SK-N-SH (cell line): ENCODE results near the gene SNHG17. TPM values are rescaled to one million over a fixed set of nuclear protein-coding genes. Genes with fewer than 3 reads are reported as not detected.

ENCODE experiments used
- CTCF ChIA-PET: fragments of 300-600, 350-600 bp; formaldehyde crosslinking; extraction: SDS; loops from one replicate; lab custom pipeline; 2021; lab: Yijun Ruan, JAX
- POLR2A ChIA-PET: fragments of 350-600 bp; sonication (Branson Sonifier 250); formaldehyde crosslinking; extraction: SDS; loops from one replicate; lab custom pipeline; 2020; ENCODE audit warnings: antibody characterized with exemption, inconsistent platforms; lab: Yijun Ruan, JAX
- DNase-seq: peaks from one replicate; pipeline ENCODE4 v3.0.0; 2012
- H2AFZ ChIP-seq: fragments of 200-600 bp; sonication (generic); 2 replicates; pipeline ENCODE4 v1.8.1; 2016; ENCODE audit warnings: antibody characterized with exemption, mild to moderate bottlenecking, low read depth
- H3F3A ChIP-seq: fragments of 200-600 bp; sonication (generic); replicated peaks from 2 replicates; pipeline ENCODE3; 2016; ENCODE audit warnings: antibody characterized with exemption, mild to moderate bottlenecking; ENCODE audit not compliant: insufficient read depth
- H3K27ac ChIP-seq, 2 experiments: fragments of 200-500 bp in 1 of 2; fragments of 200-600 bp in 1 of 2; sonication (Bioruptor generic) in 1 of 2; sonication (generic), shearing (Covaris generic) in 1 of 2; 2 replicates each; pipeline versions ENCODE4 v1.5.1 to v1.6.1; 2014 to 2016; ENCODE audit warnings: low read depth in 2 of 2, inconsistent platforms in 1 of 2, low read length in 1 of 2, mild to moderate bottlenecking in 1 of 2, mixed read lengths in 1 of 2
- H3K27me3 ChIP-seq: fragments of 200-600 bp; sonication (generic), shearing (Covaris generic); 2 replicates; pipeline ENCODE4 v1.6.1; 2016; ENCODE audit warnings: mixed run types; ENCODE audit not compliant: insufficient read depth
- H3K36me3 ChIP-seq, 2 experiments: fragments of 200-500 bp in 1 of 2; fragments of 200-600 bp in 1 of 2; sonication (Bioruptor generic) in 1 of 2; sonication (generic) in 1 of 2; replicated peaks in 1 of 2; 2 replicates each; pipeline versions ENCODE3 to v1.5.1; 2014 to 2016; ENCODE audit warnings: low read length in 1 of 2, mild to moderate bottlenecking in 1 of 2; ENCODE audit not compliant: insufficient read depth in 2 of 2, control insufficient read depth in 1 of 2
- H3K4me1 ChIP-seq, 2 experiments: fragments of 200-500 bp in 1 of 2; fragments of 200-600 bp in 1 of 2; sonication (Bioruptor generic) in 1 of 2; sonication (generic), shearing (Covaris generic) in 1 of 2; 2 replicates each; pipeline versions ENCODE4 v1.5.1 to v1.6.1; 2014 to 2016; ENCODE audit warnings: low read depth in 1 of 2, low read length in 1 of 2, mixed run types in 1 of 2; ENCODE audit not compliant: insufficient read depth in 2 of 2, control insufficient read depth in 1 of 2
- H3K4me2 ChIP-seq: fragments of 200-600 bp; sonication (generic), shearing (Covaris generic); 2 replicates; pipeline ENCODE4 v1.6.1; 2017; ENCODE audit warnings: mixed run types
- H3K4me3 ChIP-seq, 2 experiments: fragments of 200-500 bp in 1 of 2; fragments of 200-600 bp in 1 of 2; sonication (Bioruptor generic) in 1 of 2; sonication (generic), shearing (Covaris generic) in 1 of 2; 2 replicates each; pipeline versions ENCODE4 v1.5.1 to v1.8.1; 2014 to 2016; ENCODE audit warnings: low read depth in 2 of 2, inconsistent platforms in 1 of 2, low read length in 1 of 2, mild to moderate bottlenecking in 1 of 2, mixed read lengths in 1 of 2, moderate library complexity in 1 of 2
- H3K79me2 ChIP-seq: fragments of 200-600 bp; sonication (generic); 2 replicates; pipeline ENCODE4 v1.8.1; 2017; ENCODE audit warnings: mild to moderate bottlenecking; ENCODE audit not compliant: insufficient read depth
- H3K9ac ChIP-seq: fragments of 200-600 bp; sonication (generic); 2 replicates; pipeline ENCODE4 v1.6.1; 2017; ENCODE audit warnings: mixed run types
- H3K9me2 ChIP-seq: fragments of 200-600 bp; sonication (generic); 2 replicates; pipeline ENCODE4 v1.6.1; 2017; ENCODE audit warnings: mixed run types
- H3K9me3 ChIP-seq: fragments of 200-600 bp; sonication (generic); 2 replicates; pipeline ENCODE4 v1.6.1; 2017; ENCODE audit warnings: mixed run types, mild to moderate bottlenecking, moderate library complexity
- H4K20me1 ChIP-seq: fragments of 200-600 bp; sonication (generic); 2 replicates; pipeline ENCODE4 v1.6.1; 2017; ENCODE audit warnings: mild to moderate bottlenecking, mixed run types; ENCODE audit not compliant: insufficient read depth
- CHD2 ChIP-seq: fragments of 150-350 bp; IDR thresholded peaks from 2 replicates; pipeline ENCODE4 v1.6.1; 2018; ENCODE audit warnings: low read length; ENCODE audit not compliant: partially characterized antibody
- EP300 ChIP-seq, 2 experiments: IDR thresholded peaks; 2 replicates each; pipeline versions ENCODE4 v1.4.0 to v1.6.1; 2012; ENCODE audit warnings: borderline replicate concordance in 1 of 2, low read depth in 1 of 2, low read length in 1 of 2
- EZH2phosphoT487 ChIP-seq: fragments of 200-600 bp; sonication (generic); IDR thresholded peaks from 2 replicates; pipeline ENCODE4 v1.6.1; 2017; ENCODE audit warnings: low read depth, mixed run types, mild to moderate bottlenecking, antibody characterized with exemption, moderate library complexity, borderline replicate concordance
- FOSL2 ChIP-seq: IDR thresholded peaks from 2 replicates; pipeline ENCODE4 v1.4.0; 2012; ENCODE audit warnings: low read depth, mild to moderate bottlenecking, moderate library complexity, borderline replicate concordance
- FOXJ3 ChIP-seq: sonication (generic); formaldehyde crosslinking; IDR thresholded peaks from 2 replicates; pipeline ENCODE4 v1.5.1; 2020; ENCODE audit warnings: mild to moderate bottlenecking, missing genetic modification reagents
- GABPA ChIP-seq: IDR thresholded peaks from 2 replicates; pipeline ENCODE4 v1.4.0; 2012; ENCODE audit warnings: low read depth, mild to moderate bottlenecking
- GATA2 ChIP-seq: sonication (generic); formaldehyde crosslinking; IDR thresholded peaks from 2 replicates; pipeline ENCODE4 v1.5.0; 2020; ENCODE audit warnings: mild to moderate bottlenecking, missing genetic modification reagents
- JUND ChIP-seq: IDR thresholded peaks from 2 replicates; pipeline ENCODE4 v1.4.0; 2012
- MAX ChIP-seq: IDR thresholded peaks from 2 replicates; pipeline ENCODE4 v1.4.0; 2012; ENCODE audit warnings: low read depth
- MXI1 ChIP-seq: IDR thresholded peaks from 2 replicates; pipeline ENCODE4 v1.6.1; 2012; ENCODE audit warnings: mild to moderate bottlenecking, low read depth, low read length, improper control_type of control experiment
- POLR2AphosphoS5 ChIP-seq: IDR thresholded peaks from 2 replicates; pipeline ENCODE4 v1.6.1; 2012; ENCODE audit warnings: low read depth, low read length
- RCOR1 ChIP-seq: fragments of 150-350 bp; IDR thresholded peaks from 2 replicates; pipeline ENCODE4 v1.6.1; 2017; ENCODE audit warnings: antibody characterized with exemption, low read length
- REST ChIP-seq: IDR thresholded peaks from 2 replicates; pipeline ENCODE4 v1.6.1; 2012; ENCODE audit warnings: mild to moderate bottlenecking, low read depth, low read length, moderate library complexity
- RXRA ChIP-seq: IDR thresholded peaks from 2 replicates; pipeline ENCODE4 v1.4.0; 2012; ENCODE audit warnings: low read depth, mild to moderate bottlenecking, borderline replicate concordance
- SIN3A ChIP-seq: IDR thresholded peaks from 2 replicates; pipeline ENCODE4 v1.6.1; 2012; ENCODE audit warnings: low read depth, mild to moderate bottlenecking, low read length, moderate library complexity, borderline replicate concordance
- TAF1 ChIP-seq: IDR thresholded peaks from 2 replicates; pipeline ENCODE4 v1.6.1; 2012; ENCODE audit warnings: low read depth, mild to moderate bottlenecking, low read length, moderate library complexity, borderline replicate concordance
- TCF12 ChIP-seq: IDR thresholded peaks from 2 replicates; pipeline ENCODE4 v1.4.0; 2012
- TEAD4 ChIP-seq: IDR thresholded peaks from 2 replicates; pipeline ENCODE4 v1.4.0; 2012; ENCODE audit warnings: mild to moderate bottlenecking, borderline replicate concordance; ENCODE audit not compliant: insufficient read depth
- USF1 ChIP-seq: IDR thresholded peaks from 2 replicates; pipeline ENCODE4 v1.4.0; 2012; ENCODE audit warnings: low read depth, borderline replicate concordance
- USF2 ChIP-seq: fragments of 150-350 bp; IDR thresholded peaks from 2 replicates; pipeline ENCODE4 v1.6.1; 2017; ENCODE audit warnings: antibody characterized with exemption, low read length, low read depth, borderline replicate concordance
- YY1 ChIP-seq: IDR thresholded peaks from 2 replicates; pipeline ENCODE4 v1.4.0; 2012; ENCODE audit warnings: low read depth, mild to moderate bottlenecking
- ZBTB33 ChIP-seq: IDR thresholded peaks from 2 replicates; pipeline ENCODE4 v1.4.0; 2012; ENCODE audit warnings: low read depth, borderline replicate concordance
- WGBS: methylation state at CpG from one replicate; pipeline ENCODE4 v1.1.6; 2017; ENCODE audit warnings: low lambda C conversion rate; 5-methylcytosine and 5-hydroxymethylcytosine counted together
- polyA plus RNA-seq, 3 experiments: library from polyadenylated mRNA; depleted of rRNA; stranded (reverse); fragments of >200 nt; gene quantifications; 2 replicates each; pipeline ENCODE4 v1.2.3, GENCODE V29; 2012

Gene SNHG17
- 34.9 and 40.3 TPM in 2 replicates for polyA plus RNA-seq (2012; rRNA removed)
- polyA plus RNA-seq (2012; cell fraction: cytosol; rRNA removed), result 25.4 and 27.5 TPM in 2 replicates
- polyA plus RNA-seq (2012; cell fraction: nucleus; rRNA removed), result 112 and 173 TPM in 2 replicates

GRCh38 chr20:38434770-38435554 lies at the start of gene SNHG17:
TSS of gene SNHG17 (minus strand) at chr20:38435328.
- peak within 1 kb of the TSS; percentile 84 to 91 for H3K4me3 ChIP-seq
- ChIA-PET POLR2A (interaction anchor here (0.7 to 3.8 kb wide), 11 partner anchors 8 to 66 kb away, joined by 3 to 83 read pairs (median 4); partner anchors contain the start of gene RALGAPB), CTCF (interaction anchor here (0.7 to 4.5 kb wide), 19 partner anchors 9 to 776 kb away, joined by 3 to 75 read pairs (median 3); partner anchors contain the start of gene RALGAPB)
- no peaks in the 10 kb centered on the region for H3K27me3 ChIP-seq
- H3K4me1 ChIP-seq, result peaks cover 7 to 20% of the 10 kb centered on the region in 2 experiments; a peak in 3 of 4 replicates
- peak within 1 kb of the TSS; percentile 83 for H2AFZ ChIP-seq
- H3K9me3 ChIP-seq, result no peaks in the 10 kb centered on the region
- H3F3A ChIP-seq, result peaks cover 7% of the 10 kb centered on the region
- peak; percentile 88 for DNase-seq
- H3K27ac ChIP-seq, result peak within 1 kb of the TSS; percentile 84
- peak within 1 kb of the TSS; percentile 93 for H3K4me2 ChIP-seq
- peaks cover 27 to 33% of the 10 kb centered on the region in 2 experiments for H3K36me3 ChIP-seq
- H3K9me2 ChIP-seq, result no peaks in the 10 kb centered on the region
- WGBS, result under 1% methylated on average over 32 of the region's 65 CpGs
- H3K79me2 ChIP-seq, result peaks cover 52% of the 10 kb centered on the region
- peaks cover 44% of the 10 kb centered on the region for H4K20me1 ChIP-seq
- peak within 1 kb of the TSS; percentile 93 for H3K9ac ChIP-seq
- TF ChIP-seq MAX (peak; percentile 99), POLR2AphosphoS5 (peak; percentile 99), FOSL2 (no peak; the same call in 1 of the 2 replicates), GATA2 (CRISPR knock-in tag) (no peak), ZBTB33 (peak; percentile 75), JUND (no peak), MXI1 (peak; percentile 98), USF2 (no peak), EP300 (IDR thresholded peaks at IDR 0.05; ENCODE audit: borderline replicate concordance in 1 of 2, low read depth in 1 of 2, low read length in 1 of 2) (peak in 1 of 2 experiments; percentile 54; a peak in 1 of 4 replicates), REST (peak; percentile 52; the same call in 1 of the 2 replicates), EZH2phosphoT487 (no peak), USF1 (no peak), FOXJ3 (CRISPR knock-in tag) (no peak; the same call in 1 of the 2 replicates), TCF12 (peak; percentile 50; the same call in 1 of the 2 replicates), RCOR1 (peak; percentile 71; the same call in 1 of the 2 replicates), YY1 (peak; percentile 80), TEAD4 (no peak), TAF1 (peak; percentile 99), CHD2 (peak; percentile 88), RXRA (no peak), GABPA (peak; percentile 93), SIN3A (peak; percentile 91; the same call in 1 of the 2 replicates)
